Heart right ventricle (tissue), 16 donors: ENCODE measurements around the gene CD72. TPM values are rescaled to one million over a fixed set of nuclear protein-coding genes. Genes with fewer than 3 reads are reported as not detected.

ENCODE experiments used
- ATAC-seq, 8 donors: fragments of 200-7000 bp; cut with Tn5 transposase; one replicate each; pipeline ENCODE4 v1.9.1; 2020; ENCODE audit warnings: mild to moderate bottlenecking in 8 of 8, moderate library complexity in 8 of 8, moderate number of reproducible peaks in 1 of 8
- DNase-seq, 2 donors: peaks; one replicate each; pipeline ENCODE4 v3.0.0-alpha.2; 2020
- H3K27ac ChIP-seq, 10 donors: fragments of 200-600 bp; sonication (generic) in 2 of 10; one replicate each; pipeline versions ENCODE4 v1.5.0 to v1.8.0; 2020 to 2022; ENCODE audit warnings: mild to moderate bottlenecking in 3 of 10
- H3K27me3 ChIP-seq, 7 donors: fragments of 200-600 bp; one replicate each; pipeline ENCODE4 v1.8.0; 2021 to 2022; ENCODE audit warnings: mild to moderate bottlenecking in 2 of 7
- H3K36me3 ChIP-seq, 9 donors: fragments of 200-600 bp; sonication (generic) in 1 of 9; one replicate each; pipeline versions ENCODE4 v1.5.0 to v1.8.0; 2020 to 2022; ENCODE audit warnings: mild to moderate bottlenecking in 2 of 9
- H3K4me1 ChIP-seq, 9 donors: fragments of 200-600 bp; sonication (generic) in 1 of 9; one replicate each; pipeline versions ENCODE4 v1.5.0 to v1.8.0; 2020 to 2022; ENCODE audit warnings: mild to moderate bottlenecking in 4 of 9
- H3K4me3 ChIP-seq, 10 donors: fragments of 200-600 bp; sonication (generic) in 2 of 10; one replicate each; pipeline versions ENCODE4 v1.5.0 to v1.8.0; 2020 to 2022; ENCODE audit warnings: mild to moderate bottlenecking in 7 of 10, moderate library complexity in 2 of 10
- H3K9me3 ChIP-seq, 11 donors: fragments of 200-600 bp in 10 of 11; sonication (generic) in 2 of 11; one replicate each; pipeline versions ENCODE4 v1.5.0 to v1.8.0; 2013 to 2022; ENCODE audit warnings: mild to moderate bottlenecking in 2 of 11, control low read depth in 1 of 11, moderate library complexity in 1 of 11
- WGBS, 2 donors: extraction: QIAGEN DNeasy Blood & Tissue Kit; methylation state at CpG; one replicate each; pipeline ENCODE4 v1.1.7; 2013; ENCODE audit warnings: inconsistent platforms in 1 of 2; 5-methylcytosine and 5-hydroxymethylcytosine counted together
- intact Hi-C, 10 donors: fragments of 100-400 bp; cut with DNase I; formaldehyde crosslinking; loops; one replicate each; pipeline versions ENCODE4 v1.11.1 to v1.14.2; 2022
- polyA plus RNA-seq, 2 donors: library from polyadenylated mRNA; stranded (reverse); fragments of 200-250 nt; gene quantifications; one replicate each; pipeline ENCODE4 v1.2.3, GENCODE V29; 2013
- total RNA-seq, 10 donors: library from RNA; stranded (reverse); fragmentation: NEBNext Ultra II Directional in 3 of 10; extraction: Animal tissue kit (Norgen Biotek cat#: 25700) in 3 of 10; gene quantifications; one replicate each; pipeline versions ENCODE4 v1.2.1 to v1.2.4, GENCODE V29; 2021 to 2023
- TF ChIP-seq, protein P1 (sequence below), 9 donors: fragments of 200-600 bp; sonication (generic) in 2 of 9; IDR thresholded peaks; one replicate each; pipeline versions ENCODE4 v1.5.0 to v1.8.0; 2021 to 2022; ENCODE audit warnings: antibody characterized with exemption in 9 of 9, mild to moderate bottlenecking in 5 of 9, moderate library complexity in 1 of 9
- donor health status: Arrhythmogenic right ventricular cardiomyopathy.
- donor health status: ischemic (EF 13 %, LVEDD 7.1; RV severe dilation, severe dysfunction).
- donor health status: healthy with polysubstance abuse.
- donor health status: DM: no; HTN: yes; CAD: no.
- donor health status: DM: no; HTN: no; CAD: no.
- donor health status: ischemic (EF 25% LVEDD 6.9; RV normal size, moderate dysfunction).
- donor health status: ischemic (EF 25% LVEDD 5.7; RV mildly dilated, moderate dysfunction).
- donor health status: healthy.
- donor health status: DM: yes; HTN: yes; CAD: no.
- donor health status: Ischemic cardiomyopathy.
- donor health status: ischemic (EF 35%, LVEDD 5.7; RV mildly dilated, moderate dysfunction).
- donor health status: nonischemic (EF 11% LVEDD 7.7; RV severe dilation, severe dysfunction).
- donor health status: DM: yes; HTN: yes; CAD: no.
- donor health status: PGD.
- donor health status: ischemic (EF 29% LVEDD 5.4; RV normal size, mild dysfunction).
- donor health status: nonischemic (EF 23%, LVEDD 6.1; RV moderate dilation, normal function).

Gene CD72
- total and polyA plus RNA-seq, 12 donors: 0.43 to 6.8 (median 0.54) TPM; not detected in 1

DNA sequence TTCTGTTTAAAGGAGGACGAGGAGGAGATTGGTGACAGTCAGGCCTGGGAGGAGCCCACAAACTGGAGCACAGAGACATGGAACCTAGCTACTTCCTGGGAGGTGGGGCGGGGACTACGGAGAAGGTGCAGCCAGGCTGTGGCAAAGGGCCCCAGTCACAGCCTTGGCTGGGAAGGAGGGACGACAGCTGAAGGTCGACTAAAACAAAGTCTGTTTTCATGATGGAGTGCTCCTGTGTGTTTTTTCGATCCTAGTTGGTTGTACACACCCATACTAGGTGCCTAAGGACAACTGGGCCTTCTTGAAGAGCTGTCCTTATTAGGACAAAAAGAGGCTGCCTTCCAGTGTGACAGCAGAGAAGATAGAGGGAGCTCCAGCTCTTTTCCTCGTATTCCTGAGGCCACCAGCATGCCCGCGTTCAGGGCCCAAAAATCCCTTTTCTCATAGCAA is 42.8 kb upstream of the CD72 start:
- ATAC-seq (no peak), DNase-seq (no peak)
- 48 to 55% methylated on average over 9 of the region's 9 CpGs for WGBS, 2 donors
- peaks cover 0 to 71% (median 47%) of the 10 kb centered on the region in 9 donors for H3K4me1 ChIP-seq
- intact Hi-C loops: loop anchor here in 5 of 10 donors (5.0 to 10.0 kb wide), 3 partner anchors 36 to 66 kb away; no protein-coding TSS in a partner anchor
- peaks cover 0 to 29% (median 9%) of the 10 kb centered on the region in 9 donors for H3K36me3 ChIP-seq
- peak overlapping the region; percentile 32 to 99 (median 98) for H3K27ac ChIP-seq
- no peaks in the 10 kb centered on the region for H3K27me3 ChIP-seq
- H3K4me3 ChIP-seq: no peak overlapping the region
- TF ChIP-seq, protein P1, sequence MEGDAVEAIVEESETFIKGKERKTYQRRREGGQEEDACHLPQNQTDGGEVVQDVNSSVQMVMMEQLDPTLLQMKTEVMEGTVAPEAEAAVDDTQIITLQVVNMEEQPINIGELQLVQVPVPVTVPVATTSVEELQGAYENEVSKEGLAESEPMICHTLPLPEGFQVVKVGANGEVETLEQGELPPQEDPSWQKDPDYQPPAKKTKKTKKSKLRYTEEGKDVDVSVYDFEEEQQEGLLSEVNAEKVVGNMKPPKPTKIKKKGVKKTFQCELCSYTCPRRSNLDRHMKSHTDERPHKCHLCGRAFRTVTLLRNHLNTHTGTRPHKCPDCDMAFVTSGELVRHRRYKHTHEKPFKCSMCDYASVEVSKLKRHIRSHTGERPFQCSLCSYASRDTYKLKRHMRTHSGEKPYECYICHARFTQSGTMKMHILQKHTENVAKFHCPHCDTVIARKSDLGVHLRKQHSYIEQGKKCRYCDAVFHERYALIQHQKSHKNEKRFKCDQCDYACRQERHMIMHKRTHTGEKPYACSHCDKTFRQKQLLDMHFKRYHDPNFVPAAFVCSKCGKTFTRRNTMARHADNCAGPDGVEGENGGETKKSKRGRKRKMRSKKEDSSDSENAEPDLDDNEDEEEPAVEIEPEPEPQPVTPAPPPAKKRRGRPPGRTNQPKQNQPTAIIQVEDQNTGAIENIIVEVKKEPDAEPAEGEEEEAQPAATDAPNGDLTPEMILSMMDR (IDR thresholded peaks at IDR 0.05): peak; percentile 15 to 77 (median 48)
- no peaks in the 10 kb centered on the region for H3K9me3 ChIP-seq

DNA sequence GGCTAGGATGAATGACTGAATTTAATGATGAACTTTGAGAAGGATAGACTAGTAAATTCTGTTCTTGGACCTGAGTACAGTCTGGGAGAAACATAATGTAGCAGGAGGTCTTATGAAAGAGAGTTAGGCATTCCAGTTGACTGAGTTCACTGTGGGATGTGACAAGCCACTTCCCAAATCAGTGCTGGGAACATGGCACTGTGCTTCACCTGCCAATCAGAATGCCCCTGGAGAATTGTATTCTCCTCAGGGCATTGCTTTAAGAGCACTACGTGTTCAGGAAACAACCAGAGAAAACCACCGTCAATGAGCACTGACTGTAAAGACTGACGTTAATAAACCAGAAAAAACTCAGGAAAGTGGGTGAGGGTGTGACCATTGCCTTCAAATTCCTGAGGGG is 41.1 kb upstream of the CD72 start:
- peak overlapping the region; percentile 95 to 99 (median 98) for H3K27ac ChIP-seq
- H3K4me3 ChIP-seq: peak overlapping the region; percentile 73 to 98 (median 88)
- ATAC-seq: peak in 5 of 8 donors; percentile 3 to 36 (median 19)
- H3K36me3 ChIP-seq: peaks cover 0 to 29% (median 9%) of the 10 kb centered on the region in 9 donors
- no peaks in the 10 kb centered on the region for H3K9me3 ChIP-seq
- peaks cover 0 to 55% (median 34%) of the 10 kb centered on the region in 9 donors for H3K4me1 ChIP-seq
- TF ChIP-seq, protein P1 (IDR thresholded peaks at IDR 0.05): no peak
- whole genome bisulfite sequencing, 2 donors: 27 to 39% methylated on average over 3 of the region's 3 CpGs
- intact Hi-C loops: loop anchor here in 9 of 10 donors (1.0 to 10.0 kb wide), 13 partner anchors 29 to 245 kb away; partner anchors contain the start of genes SPAG8 (in 3 of the 9), HINT2 (in 2 of the 9), TPM2 (in 2 of the 9) and CREB3 (in 1 of the 9)
- no peak for DNase-seq
- no peaks in the 10 kb centered on the region for H3K27me3 ChIP-seq

DNA sequence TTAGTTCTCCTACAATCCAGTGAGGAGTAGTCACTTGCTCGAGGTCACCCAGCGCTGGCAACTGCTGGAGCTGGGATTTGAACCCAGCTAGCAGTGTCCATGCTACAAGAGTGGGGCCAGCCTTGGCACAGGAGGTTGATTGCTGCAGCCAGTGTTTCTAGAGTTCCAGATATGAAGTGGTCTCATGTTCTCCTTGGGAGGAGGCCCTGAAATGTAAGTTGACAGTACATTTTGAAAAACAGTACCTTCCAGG is 40.7 kb upstream of the CD72 start:
- TF ChIP-seq, protein P1 (IDR thresholded peaks at IDR 0.05): no peak
- Histone ChIP-seq H3K36me3 (peaks cover 0 to 29% (median 9%) of the 10 kb centered on the region in 9 donors), H3K4me1 (peaks cover 0 to 53% (median 34%) of the 10 kb centered on the region in 9 donors), H3K9me3 (no peaks in the 10 kb centered on the region), H3K27ac (peak overlapping the region; percentile 95 to 99 (median 98)), H3K27me3 (no peaks in the 10 kb centered on the region), H3K4me3 (peak overlapping the region; percentile 73 to 98 (median 88))
- 2% methylated on average over 2 of the region's 2 CpGs for WGBS, 2 donors
- ATAC-seq: peak in 5 of 8 donors; percentile 1 to 9 (median 6)
- peak in 1 of 2 donors; percentile 44 for DNase-seq
- intact Hi-C loops: loop anchor here in 9 of 10 donors (1.0 to 10.0 kb wide), 14 partner anchors 30 to 246 kb away; partner anchors contain the start of genes HINT2 (in 3 of the 9), SPAG8 (in 3 of the 9), TPM2 (in 2 of the 9) and CREB3 (in 1 of the 9)

DNA sequence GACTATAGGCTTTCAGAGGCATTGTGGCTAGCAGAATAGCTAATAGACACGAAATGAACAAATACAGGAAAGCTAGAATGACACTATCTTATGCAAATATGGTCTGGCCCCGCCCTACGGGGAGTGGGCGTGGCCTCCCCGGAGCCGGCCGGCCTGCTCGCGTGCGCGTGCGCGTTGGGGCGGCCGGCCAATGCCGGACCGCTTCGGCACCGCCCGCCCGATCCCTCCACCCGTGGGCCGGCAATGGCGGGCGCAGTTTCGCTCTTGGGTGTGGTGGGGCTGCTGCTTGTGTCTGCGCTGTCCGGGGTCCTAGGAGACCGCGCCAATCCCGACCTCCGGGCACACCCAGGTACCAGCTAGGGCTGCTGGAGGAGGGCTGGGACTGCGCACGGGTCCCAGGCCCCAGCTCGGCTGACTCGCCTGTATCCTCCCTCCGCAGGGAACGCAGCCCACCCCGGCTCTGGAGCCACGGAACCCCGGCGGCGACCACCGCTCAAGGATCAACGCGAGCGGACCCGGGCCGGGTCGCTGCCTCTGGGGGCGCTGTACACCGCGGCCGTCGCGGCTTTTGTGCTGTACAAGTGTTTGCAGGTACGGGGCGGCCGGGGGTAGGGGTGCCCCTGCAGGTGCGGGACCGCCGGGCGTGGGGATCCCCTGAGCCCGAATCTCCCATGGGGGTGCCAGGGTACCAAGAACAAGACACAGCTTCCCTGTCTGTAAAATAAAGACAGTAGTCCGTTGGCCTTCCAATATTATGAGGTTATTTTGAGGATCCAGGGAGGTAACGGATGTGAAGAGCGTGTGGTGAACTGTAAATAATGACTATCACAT is 40.1 kb upstream of the CD72 start, which contains the start of gene CCDC107:
CCDC107 (plus strand) TSS at position 156 of the 831 bp plus-strand sequence; CDS start at position 244, 88 bp downstream.
- intact Hi-C loops: loop anchor here in 9 of 10 donors (1.0 to 10.0 kb wide), 13 partner anchors 30 to 246 kb away; partner anchors contain the start of genes HINT2 (in 3 of the 9), SPAG8 (in 3 of the 9), TPM2 (in 2 of the 9) and CREB3 (in 1 of the 9)

More for the DNA sequence above, 40.1 kb upstream of the CD72 start, which contains the start of gene CCDC107:
- ATAC-seq: peak; percentile 76 to 90 (median 82)
- Histone ChIP-seq H3K27ac (peak within 1 kb of the TSS; percentile 95 to 99 (median 98)), H3K36me3 (peaks cover 0 to 29% (median 9%) of the 10 kb centered on the region in 9 donors), H3K9me3 (no peaks in the 10 kb centered on the region), H3K4me1 (peaks cover 0 to 53% (median 34%) of the 10 kb centered on the region in 9 donors), H3K27me3 (no peaks in the 10 kb centered on the region), H3K4me3 (peak within 1 kb of the TSS; percentile 73 to 98 (median 88))
- DNase-seq: peak; percentile 84 to 87
- 0% methylated on average over 66 to 67 of the region's 67 CpGs for WGBS, 2 donors
- TF ChIP-seq, protein P1 (IDR thresholded peaks at IDR 0.05): peak; percentile 42 to 79 (median 68)
